ENCODE measurements around the gene CIAO3.
A peak's percentile ranks its signal among the peaks of the same experiment; 100 is the strongest.
"Not testable (repeated sequence)": the region's sequence is repeated elsewhere in the genome, so short reads cannot be mapped to it uniquely, and the experiment has no call there.

Gene CIAO3

GRCh38 chr16:722835-723633, 17.8 kb downstream of the CIAO3 start:
- DNase-seq (ENCODE audit: low spot score) = no peak

GRCh38 chr16:721765-722540, 18.8 kb downstream of the CIAO3 start:
- DNase-seq (ENCODE audit: low spot score) = no peak

- DNase-seq (ENCODE audit: low spot score) = peak; percentile 88
Observed at GRCh38 chr16:720990-721764, 19.6 kb downstream of the CIAO3 start, which contains the start of gene ANTKMT. Gene ANTKMT, plus strand, starts transcription at chr16:721146. Its CDS starts 129 bp downstream, at chr16:721275.

- DNase-seq (ENCODE audit: low spot score) = no peak
Observed at GRCh38 chr16:720447-720989, 20.3 kb downstream of the CIAO3 start.

- DNase-seq (ENCODE audit: low spot score) = no peak
Observed at GRCh38 chr16:719815-720446, 20.9 kb downstream of the CIAO3 start.

GRCh38 chr16:718922-719321, 21.9 kb downstream of the CIAO3 start:
- no peak for DNase-seq (ENCODE audit: low spot score)

GRCh38 chr16:718389-718788, 22.4 kb downstream of the CIAO3 start:
- no peak for DNase-seq (ENCODE audit: low spot score)

- no peak for DNase-seq (ENCODE audit: low spot score)
Observed at GRCh38 chr16:717450-718245, 23.1 kb downstream of the CIAO3 start.

- no peak for DNase-seq (ENCODE audit: low spot score)
Observed at GRCh38 chr16:716768-717325, 23.9 kb downstream of the CIAO3 start.

GRCh38 chr16:716200-716568, 24.6 kb downstream of the CIAO3 start:
- no peak for DNase-seq (ENCODE audit: low spot score)

- no peak for DNase-seq (ENCODE audit: low spot score)
Observed at GRCh38 chr16:715477-716199, 25.2 kb downstream of the CIAO3 start.

- peak; percentile 92 for DNase-seq (ENCODE audit: low spot score)
Observed at GRCh38 chr16:714558-715476, 26.0 kb downstream of the CIAO3 start, which contains the start of gene METRN. Gene METRN, plus strand, starts transcription at chr16:715118. Its CDS starts 172 bp downstream, at chr16:715290.

GRCh38 chr16:714079-714478, 26.7 kb downstream of the CIAO3 start:
- no peak for DNase-seq (ENCODE audit: low spot score)

GRCh38 chr16:712740-713250, 28.0 kb downstream of the CIAO3 start:
- DNase-seq (ENCODE audit: low spot score) = not testable (repeated sequence)

- DNase-seq (ENCODE audit: low spot score) = peak; percentile 85
Observed at GRCh38 chr16:711548-712320, 29.1 kb downstream of the CIAO3 start.

GRCh38 chr16:711084-711483, 29.7 kb downstream of the CIAO3 start:
- DNase-seq (ENCODE audit: low spot score) = no peak

- DNase-seq (ENCODE audit: low spot score) = no peak
Observed at GRCh38 chr16:710500-711075, 30.2 kb downstream of the CIAO3 start.
